OCI-LY1 (cell line): ENCODE data around the gene BTBD2.

Experiments used
- H2AFZ ChIP-seq: fragments of 200-600 bp; sonication (generic), shearing (Covaris generic); 2 replicates; pipeline ENCODE4 v1.6.0; 2014; ENCODE audit warnings: antibody characterized with exemption, mild to moderate bottlenecking, low read length
- H3F3A ChIP-seq: fragments of 200-600 bp; sonication (generic), shearing (Covaris generic); 2 replicates; pipeline ENCODE4 v1.6.0; 2014; ENCODE audit warnings: mild to moderate bottlenecking, antibody characterized with exemption, low read length, moderate library complexity; ENCODE audit not compliant: insufficient read depth
- H3K27ac ChIP-seq: fragments of 200-600 bp; sonication (generic); 2 replicates; pipeline ENCODE4 v1.5.1; 2014; ENCODE audit warnings: low read length, mixed run types, mild to moderate bottlenecking, low read depth; ENCODE audit not compliant: poor library complexity, severe bottlenecking
- H3K27me3 ChIP-seq: fragments of 200-600 bp; sonication (generic); 2 replicates; pipeline ENCODE4 v1.6.0; 2014; ENCODE audit warnings: antibody characterized with exemption, mild to moderate bottlenecking, low read length, moderate library complexity; ENCODE audit not compliant: insufficient read depth
- H3K36me3 ChIP-seq: fragments of 200-600 bp; sonication (generic); 2 replicates; pipeline ENCODE4 v1.6.1; 2014; ENCODE audit warnings: mild to moderate bottlenecking, antibody characterized with exemption, low read length, moderate library complexity, mixed read lengths; ENCODE audit not compliant: insufficient read depth
- H3K4me1 ChIP-seq: fragments of 200-600 bp; sonication (generic); 2 replicates; pipeline ENCODE4 v1.5.1; 2014; ENCODE audit warnings: mild to moderate bottlenecking, low read length, moderate library complexity; ENCODE audit not compliant: insufficient read depth, severe bottlenecking
- H3K4me2 ChIP-seq: fragments of 200-600 bp; sonication (generic), shearing (Covaris generic); 2 replicates; pipeline ENCODE4 v1.6.1; 2014; ENCODE audit warnings: low read length
- H3K4me3 ChIP-seq: fragments of 200-600 bp; sonication (generic); 2 replicates; pipeline ENCODE4 v1.5.1; 2014; ENCODE audit warnings: low read length, low read depth, mild to moderate bottlenecking, mixed read lengths; ENCODE audit not compliant: poor library complexity, severe bottlenecking
- H3K79me2 ChIP-seq: fragments of 200-600 bp; shearing (Covaris generic); 2 replicates; pipeline ENCODE4 v1.6.1; 2016; ENCODE audit warnings: mixed run types, low read length, mixed read lengths; ENCODE audit not compliant: insufficient read depth
- H3K9ac ChIP-seq: fragments of 200-600 bp; sonication (generic), shearing (Covaris generic); 2 replicates; pipeline ENCODE4 v1.6.1; 2014; ENCODE audit warnings: mild to moderate bottlenecking, low read length, mixed read lengths
- H3K9me2 ChIP-seq: fragments of 200-600 bp; sonication (generic), shearing (Covaris generic); 2 replicates; pipeline ENCODE4 v1.6.1; 2014; ENCODE audit warnings: low read depth, mild to moderate bottlenecking, low read length, mixed read lengths
- H3K9me3 ChIP-seq: fragments of 200-600 bp; shearing (Covaris generic); 2 replicates; pipeline ENCODE4 v1.6.1; 2014; ENCODE audit warnings: low read length, mixed read lengths
- H4K20me1 ChIP-seq: fragments of 200-600 bp; sonication (generic), shearing (Covaris generic); 2 replicates; pipeline ENCODE4 v1.6.0; 2016; ENCODE audit warnings: mild to moderate bottlenecking, low read length; ENCODE audit not compliant: insufficient read depth
- CTCF ChIP-seq: fragments of 200-600 bp; sonication (generic), shearing (Covaris generic); IDR thresholded peaks from 2 replicates; pipeline ENCODE4 v1.5.1; 2017; ENCODE audit warnings: mild to moderate bottlenecking, antibody characterized with exemption, low read length, moderate library complexity, mixed read lengths
- EZH2 ChIP-seq: fragments of 200-600 bp; sonication (generic), shearing (Covaris generic); IDR thresholded peaks from 2 replicates; pipeline ENCODE4 v1.8.0; 2017; ENCODE audit warnings: borderline replicate concordance, mixed run types, mild to moderate bottlenecking, antibody characterized with exemption, low read length, moderate library complexity, mixed read lengths

Gene BTBD2

GRCh38 chr19:1984357-1984756 is 31.2 kb downstream of the BTBD2 start:
- no peak for TF ChIP-seq EZH2
- TF ChIP-seq CTCF: no peak
- H4K20me1 ChIP-seq: no peaks in the 10 kb centered on the region
- H3K4me1 ChIP-seq: peaks cover 11% of the 10 kb centered on the region
- H3K4me2 ChIP-seq: no peak overlapping the region
- H3K9ac ChIP-seq: no peak overlapping the region
- H3K9me2 ChIP-seq: no peaks in the 10 kb centered on the region
- no peaks in the 10 kb centered on the region for H3F3A ChIP-seq
- H3K79me2 ChIP-seq: no peaks in the 10 kb centered on the region
- no peaks in the 10 kb centered on the region for H3K27me3 ChIP-seq
- peaks cover 52% of the 10 kb centered on the region for H3K36me3 ChIP-seq
- H2AFZ ChIP-seq: no peak overlapping the region
- no peaks in the 10 kb centered on the region for H3K9me3 ChIP-seq
- H3K27ac ChIP-seq: no peak overlapping the region
- no peak overlapping the region for H3K4me3 ChIP-seq

- Histone ChIP-seq H4K20me1 (no peaks in the 10 kb centered on the region), H3K4me1 (peaks cover 11% of the 10 kb centered on the region), H3K27ac (peak overlapping the region; percentile 45), H3K9ac (no peak overlapping the region), H3K9me2 (no peaks in the 10 kb centered on the region), H3K27me3 (no peaks in the 10 kb centered on the region), H3K79me2 (no peaks in the 10 kb centered on the region), H3K9me3 (no peaks in the 10 kb centered on the region), H3K4me3 (no peak overlapping the region), H3K36me3 (peaks cover 63% of the 10 kb centered on the region), H2AFZ (no peak overlapping the region), H3K4me2 (no peak overlapping the region), H3F3A (no peaks in the 10 kb centered on the region)
- no peak for TF ChIP-seq CTCF
- TF ChIP-seq EZH2: no peak
Measured at GRCh38 chr19:1981253-1981652, 34.3 kb downstream of the BTBD2 start.

- Histone ChIP-seq H3K27me3 (no peaks in the 10 kb centered on the region), H3F3A (no peaks in the 10 kb centered on the region), H2AFZ (no peak overlapping the region), H3K27ac (peak overlapping the region; percentile 45), H3K9me2 (no peaks in the 10 kb centered on the region), H3K4me2 (no peak overlapping the region), H3K4me3 (no peak overlapping the region), H3K36me3 (peaks cover 63% of the 10 kb centered on the region), H4K20me1 (no peaks in the 10 kb centered on the region), H3K9ac (no peak overlapping the region), H3K9me3 (no peaks in the 10 kb centered on the region), H3K4me1 (peaks cover 11% of the 10 kb centered on the region), H3K79me2 (no peaks in the 10 kb centered on the region)
- TF ChIP-seq EZH2 (no peak), CTCF (no peak)
Measured at GRCh38 chr19:1980809-1981181, 34.7 kb downstream of the BTBD2 start.
